K562 (cell line): Measurements from ENCODE around the gene OOSP4B. TPM values are rescaled to one million over a fixed set of nuclear protein-coding genes. Genes with fewer than 3 reads are reported as not detected.
"Not testable (repeated sequence)": the region's sequence is repeated elsewhere in the genome, so short reads cannot be mapped to it uniquely, and the experiment has no call there.

ENCODE experiments used
- ATAC-seq: fragments of 200-7000 bp; cut with Tn5 transposase; 3 replicates; pipeline ENCODE4 v1.9.1; 2020; ENCODE audit warnings: moderate library complexity
- BruUV-seq: library from RNA; stranded (reverse); fragments of 400-500 nt; replicated peaks from 2 replicates; lab custom pipeline; 2021; lab: Mats Ljungman, UMichigan
- CTCF ChIA-PET: fragments of 300-600 bp; formaldehyde crosslinking; extraction: SDS; loops from one replicate; lab custom pipeline; 2021; ENCODE audit warnings: low intra/inter-chr PET ratio; lab: Yijun Ruan, JAX
- POLR2A ChIA-PET: fragments of 300-600, 350-650 bp; sonication (Branson Sonifier 250); formaldehyde crosslinking; extraction: SDS; loops from one replicate; lab custom pipeline; 2021; ENCODE audit warnings: antibody characterized with exemption, inconsistent platforms; lab: Yijun Ruan, JAX
- DNase-seq, 4 experiments: peaks; one replicate each; pipeline versions ENCODE4 v3.0.0 to v3.0.0-alpha.2; 2011 to 2018; ENCODE audit warnings: low spot score in 3 of 4, mixed read lengths in 3 of 4; ENCODE audit errors: extremely low read depth in 1 of 4
- FAIRE-seq: peaks from 2 replicates; lab custom pipeline; 2011; peaks lifted over from hg19 to GRCh38; lab: Jason Lieb, UNC
- H2AFZ ChIP-seq: 2 replicates; pipeline ENCODE4 v1.6.0; 2011; ENCODE audit warnings: low read depth, low read length, control low read depth, inconsistent platforms
- H3K27ac ChIP-seq: fragments of 200-600 bp; 3 replicates; pipeline ENCODE4 v1.8.0; 2011; ENCODE audit warnings: low read depth, mild to moderate bottlenecking, control low read depth, inconsistent platforms, low read length, moderate library complexity, mixed read lengths; ENCODE audit errors: extremely low read depth
- H3K27me3 ChIP-seq, 2 experiments: fragments of 300-600 bp in 1 of 2; 2 replicates in 1 of 2; 3 replicates in 1 of 2; pipeline versions ENCODE4 v1.6.0 to v1.8.0; 2011; ENCODE audit warnings: inconsistent platforms in 2 of 2, low read length in 2 of 2, mild to moderate bottlenecking in 1 of 2, mixed read lengths in 1 of 2, moderate library complexity in 1 of 2; ENCODE audit not compliant: control insufficient read depth in 2 of 2, insufficient read depth in 2 of 2
- H3K36me3 ChIP-seq: fragments of 300-600 bp; 3 replicates; pipeline ENCODE4 v1.8.0; 2011; ENCODE audit warnings: mild to moderate bottlenecking, low read length, inconsistent platforms; ENCODE audit not compliant: control insufficient read depth, insufficient read depth
- H3K4me1 ChIP-seq, 2 experiments: fragments of 200-600 bp in 1 of 2; replicated peaks in 1 of 2; 2 replicates in 1 of 2; 3 replicates in 1 of 2; pipeline versions ENCODE4 v1.5.1 to v1.8.0; 2011; ENCODE audit warnings: inconsistent platforms in 2 of 2, low read length in 2 of 2, mild to moderate bottlenecking in 1 of 2, mixed read lengths in 1 of 2, moderate library complexity in 1 of 2; ENCODE audit not compliant: control insufficient read depth in 2 of 2, insufficient read depth in 2 of 2
- H3K4me2 ChIP-seq: 2 replicates; pipeline ENCODE4 v1.6.1; 2011; ENCODE audit warnings: low read length, control low read depth, inconsistent platforms, mixed read lengths; ENCODE audit not compliant: insufficient read depth
- H3K4me3 ChIP-seq: fragments of 200-600 bp; sonication (generic), shearing (Covaris generic); 2 replicates; pipeline ENCODE4 v1.5.1; 2016; ENCODE audit warnings: control low read depth, inconsistent platforms
- H3K79me2 ChIP-seq: fragments of 200-600 bp; 3 replicates; pipeline ENCODE4 v1.8.0; 2011; ENCODE audit warnings: low read length, inconsistent platforms; ENCODE audit not compliant: control insufficient read depth, insufficient read depth
- H3K9ac ChIP-seq, 2 experiments: 2 replicates each; pipeline versions ENCODE4 v1.6.0 to v1.6.1; 2011; ENCODE audit warnings: low read depth in 2 of 2, low read length in 2 of 2, control low read depth in 1 of 2, inconsistent platforms in 1 of 2, mild to moderate bottlenecking in 1 of 2, mixed read lengths in 1 of 2; ENCODE audit not compliant: insufficient read depth in 1 of 2
- H3K9me1 ChIP-seq: one replicate; pipeline ENCODE4 v1.6.0; 2011; ENCODE audit warnings: inconsistent platforms, mild to moderate bottlenecking, low read length, moderate library complexity; ENCODE audit not compliant: control insufficient read depth, insufficient read depth
- H3K9me3 ChIP-seq: replicated peaks from 2 replicates; pipeline ENCODE4 v1.5.1; 2011; ENCODE audit warnings: low read depth, low read length, inconsistent platforms; ENCODE audit not compliant: control insufficient read depth, insufficient read depth
- H4K20me1 ChIP-seq: replicated peaks from 2 replicates; pipeline ENCODE4 v1.6.1; 2011; ENCODE audit warnings: low read length, inconsistent platforms, mixed read lengths; ENCODE audit not compliant: control insufficient read depth, insufficient read depth
- MAFF ChIP-seq: IDR thresholded peaks from 2 replicates; pipeline ENCODE4 v1.6.1; 2012; ENCODE audit warnings: low read length, improper control_type of control experiment
- NCOA2 ChIP-seq, 2 experiments: fragments of 450-650 bp; IDR thresholded peaks; 2 replicates each; pipeline ENCODE4 v1.6.1; 2018; ENCODE audit warnings: mild to moderate bottlenecking in 2 of 2, moderate library complexity in 1 of 2; ENCODE audit not compliant: partially characterized antibody in 2 of 2
- ZZZ3 ChIP-seq: fragments of 450-650 bp; IDR thresholded peaks from 2 replicates; pipeline ENCODE4 v1.6.1; 2016; ENCODE audit warnings: antibody characterized with exemption, mild to moderate bottlenecking, moderate library complexity
- WGBS: fragments of 100-300 bp; shearing (Covaris generic); methylation state at CpG from one replicate; pipeline ENCODE4 v1.1.6; 2016; ENCODE audit warnings: low coverage, mixed read lengths; ENCODE audit not compliant: insufficient coverage; ENCODE audit errors: missing lambda C conversion rate; 5-methylcytosine and 5-hydroxymethylcytosine counted together
- in situ Hi-C: fragments of 300-500 bp; cut with MboI; formaldehyde crosslinking; loops from 4 replicates; pipeline ENCODE4 v1.15.0; 2018; ENCODE audit warnings: inconsistent platforms, mixed read lengths
- intact Hi-C: fragments of 100-400 bp; cut with micrococcal nuclease; formaldehyde crosslinking; loops from 2 replicates; pipeline ENCODE4 v1.14.2; 2022
- polyA plus RNA-seq, 8 experiments: library from polyadenylated mRNA; depleted of rRNA in 4 of 8; stranded (reverse) in 5 of 8; unstranded in 3 of 8; fragments of >200 nt; fragmentation: Nextera tagmentation in 2 of 8; fragmentation: Illumina TruSeq in 1 of 8; extraction: Ambion mirVana in 2 of 8; extraction: Trizol in 1 of 8; gene quantifications; 2 replicates each; pipeline versions ENCODE4 v1.2.1 to v1.2.3, GENCODE V29; 2011 to 2014; ENCODE audit warnings: inconsistent platforms in 1 of 8, missing spikeins in 1 of 8
- total RNA-seq, 7 experiments: library from RNA; depleted of rRNA in 6 of 7; stranded (reverse); fragments of >200 nt in 6 of 7; fragmentation: Illumina TruSeq in 2 of 7; extraction: Trizol in 2 of 7; gene quantifications; 2 replicates each; pipeline versions ENCODE4 v1.2.1 to v1.2.3, GENCODE V29; 2011 to 2021; ENCODE audit warnings: low replicate concordance in 1 of 7
- TF ChIP-seq, protein P1 (sequence below): fragments of 250-450 bp; sonication (Bioruptor Pico); IDR thresholded peaks from 2 replicates; pipeline ENCODE4 v1.9.0; 2021; ENCODE audit warnings: mild to moderate bottlenecking

The OOSP4B gene
- total and polyA plus RNA-seq, 9 of the 15 experiments (the other 6 are each of a cell fraction or from before 2014, with no cell fraction given), result 0.10 to 0.43 (median 0.15) TPM; not detected in 5

DNA sequence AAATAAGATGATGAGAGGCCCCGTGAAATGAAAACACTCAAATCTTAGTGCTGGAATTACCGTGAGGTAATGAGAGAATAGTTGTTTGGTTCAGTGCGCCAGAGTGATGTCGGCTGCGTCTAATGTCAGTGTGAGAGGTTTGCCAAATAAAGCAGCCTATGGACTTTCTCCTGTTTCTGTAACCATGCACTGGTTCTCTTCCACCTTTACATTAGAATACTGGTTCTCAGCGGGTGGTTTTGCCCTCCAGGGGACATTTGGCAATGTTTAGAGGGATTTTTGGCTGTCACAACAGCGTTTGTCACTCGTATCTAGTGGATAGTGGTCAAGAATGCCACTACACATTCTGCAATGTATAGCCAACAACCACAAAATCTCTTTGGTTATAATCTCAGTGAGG lies 1.1 kb downstream of the OOSP4B start:
- Histone ChIP-seq H3K27ac (no peak overlapping the region), H3K4me2 (no peak overlapping the region), H3K4me1 (no peaks in the 10 kb centered on the region; a peak in 1 of 5 replicates), H3K9me3 (no peaks in the 10 kb centered on the region), H3K9ac (no peak overlapping the region), H3K4me3 (no peak overlapping the region), H4K20me1 (no peaks in the 10 kb centered on the region), H3K9me1 (no peaks in the 10 kb centered on the region), H3K79me2 (no peaks in the 10 kb centered on the region), H3K27me3 (no peaks in the 10 kb centered on the region), H3K36me3 (no peaks in the 10 kb centered on the region), H2AFZ (no peak overlapping the region)
- ChIA-PET CTCF (no interaction called here), POLR2A (no interaction called here)
- intact Hi-C loops, result no loop called here
- 59% methylated on average over 8 of the region's 8 CpGs for WGBS
- ATAC-seq (no peak), DNase-seq (no peak), FAIRE-seq (no peak)
- in situ Hi-C loops, result no loop called here
- BruUV-seq, result no TSS peak
- no peak for TF ChIP-seq ZZZ3
- TF ChIP-seq MAFF, result no peak
- TF ChIP-seq, protein P1, sequence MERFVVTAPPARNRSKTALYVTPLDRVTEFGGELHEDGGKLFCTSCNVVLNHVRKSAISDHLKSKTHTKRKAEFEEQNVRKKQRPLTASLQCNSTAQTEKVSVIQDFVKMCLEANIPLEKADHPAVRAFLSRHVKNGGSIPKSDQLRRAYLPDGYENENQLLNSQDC (CRISPR knock-in tag), result no peak
- TF ChIP-seq NCOA2 (IDR thresholded peaks at IDR 0.05; ENCODE audit: partially characterized antibody in 2 of 2), result no peak

DNA sequence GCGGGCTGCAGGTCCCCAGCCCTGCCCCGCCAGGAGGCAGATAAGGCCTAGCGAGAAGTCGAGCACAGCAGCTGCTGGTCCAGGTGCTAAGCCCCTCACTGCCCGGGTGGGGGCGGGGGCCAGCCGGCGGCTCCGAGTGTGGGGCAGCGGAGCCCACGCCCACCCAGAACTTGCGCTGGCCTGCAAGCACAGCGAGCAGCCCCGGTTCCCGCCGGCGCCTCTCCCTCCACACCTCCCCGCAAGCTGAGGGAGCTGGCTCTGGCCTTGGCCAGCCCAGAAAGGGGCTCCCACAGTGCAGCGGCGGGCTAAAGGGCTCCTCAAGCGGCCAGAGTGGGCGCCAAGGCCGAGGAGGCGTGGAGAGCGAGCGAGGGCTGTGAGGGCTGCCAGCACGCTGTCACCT lies 3.4 kb downstream of the OOSP4B start:
- H4K20me1 ChIP-seq, DNase-seq, H3K27me3 ChIP-seq, CTCF ChIA-PET, intact Hi-C loops, FAIRE-seq, H2AFZ ChIP-seq, BruUV-seq, H3K9me1 ChIP-seq, ATAC-seq, in situ Hi-C loops, H3K4me2 ChIP-seq, H3K4me1 ChIP-seq, H3K79me2 ChIP-seq, H3K9me3 ChIP-seq, H3K9ac ChIP-seq, H3K36me3 ChIP-seq, H3K4me3 ChIP-seq, H3K27ac ChIP-seq: not testable (repeated sequence)
- POLR2A ChIA-PET, result interaction anchor here (1.3 kb wide), 1 partner anchor 149 kb away, joined by 3 read pairs; no protein-coding TSS in a partner anchor
- 90% methylated on average over 7 of the region's 27 CpGs for WGBS
